Measurements from ENCODE around the gene NXPH4.

NXPH4 gene

DNA sequence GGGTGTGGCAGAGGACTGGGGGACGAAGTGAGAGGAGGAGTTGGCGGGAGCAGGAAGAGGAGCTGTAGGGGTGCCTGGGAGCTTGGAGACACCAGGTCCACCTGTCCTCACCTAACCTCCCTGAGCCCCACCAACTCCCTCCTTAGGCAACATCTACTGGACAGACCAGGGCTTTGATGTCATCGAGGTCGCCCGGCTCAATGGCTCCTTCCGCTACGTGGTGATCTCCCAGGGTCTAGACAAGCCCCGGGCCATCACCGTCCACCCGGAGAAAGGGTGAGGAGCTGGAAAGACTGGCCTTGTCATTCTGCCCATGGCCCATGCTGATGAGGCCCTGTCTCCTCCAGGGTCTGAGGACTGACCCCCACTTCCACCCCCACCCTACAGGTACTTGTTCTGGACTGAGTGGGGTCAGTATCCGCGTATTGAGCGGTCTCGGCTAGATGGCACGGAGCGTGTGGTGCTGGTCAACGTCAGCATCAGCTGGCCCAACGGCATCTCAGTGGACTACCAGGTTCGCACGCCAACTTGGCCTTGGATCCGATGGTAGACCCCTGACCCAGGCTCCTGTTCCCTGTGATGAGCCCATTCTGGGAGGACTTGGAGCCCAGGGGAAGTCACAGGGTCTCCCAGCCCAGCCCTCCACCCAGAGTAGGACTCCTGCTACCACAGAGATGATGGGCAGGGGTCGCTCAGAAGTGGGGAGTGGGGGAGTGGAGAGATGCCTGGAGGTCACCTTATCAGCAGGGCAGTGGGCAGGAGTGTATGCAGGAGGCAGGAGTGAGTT lies 32.5 kb upstream of the NXPH4 start:
- peaks cover 81 to 84% of the 10 kb centered on the region in 2 experiments for H3K36me3 ChIP-seq (ENCODE audit: control insufficient read depth in 1 of 2, insufficient read depth in 2 of 2, low read length in 2 of 2)
- H2BK5ac ChIP-seq (ENCODE audit: low read depth, low read length, poor library complexity), result no peak overlapping the region
- no peak overlapping the region for H3K27ac ChIP-seq (ENCODE audit: low read depth, low read length)
- peaks cover 7 to 8% of the 10 kb centered on the region in 2 experiments for H3K4me1 ChIP-seq (ENCODE audit: control insufficient read depth in 1 of 2, insufficient read depth in 2 of 2, low read length in 2 of 2)
- no peak overlapping the region for H3K9ac ChIP-seq (ENCODE audit: low read length)
- no peak overlapping the region for H3K4me2 ChIP-seq (ENCODE audit: low read length)
- no peak overlapping the region for H4K91ac ChIP-seq (ENCODE audit: low read depth, low read length)
- no peak overlapping the region for H4K12ac ChIP-seq (ENCODE audit: low read depth, low read length)
- H2BK12ac ChIP-seq (ENCODE audit: low read length), result no peak overlapping the region
- WGBS (ENCODE audit: extremely low coverage, insufficient coverage, insufficient read length), result no CpG with 5 or more reads among the region's 22 CpGs
- H3K79me2 ChIP-seq (ENCODE audit: control insufficient read depth, insufficient read depth, low read length, poor library complexity), result no peaks in the 10 kb centered on the region
- H3K18ac ChIP-seq (ENCODE audit: low read length), result no peak overlapping the region
- H2AK5ac ChIP-seq (ENCODE audit: low read length), result no peak overlapping the region
- no peak overlapping the region for H3K4me3 ChIP-seq (ENCODE audit: low read depth, low read length)
- H3K23ac ChIP-seq (ENCODE audit: low read length), result no peak overlapping the region
- H3K27me3 ChIP-seq (ENCODE audit: insufficient read depth, low read length), result no peaks in the 10 kb centered on the region
- no peaks in the 10 kb centered on the region for H3K79me1 ChIP-seq (ENCODE audit: low read length)
- no peak overlapping the region for H3K14ac ChIP-seq (ENCODE audit: low read length)
- peaks cover 1% of the 10 kb centered on the region for H3K9me3 ChIP-seq (ENCODE audit: insufficient read depth, low read depth, low read length)
- DNase-seq, result no peak
- no peak overlapping the region for H2AFZ ChIP-seq (ENCODE audit: insufficient read depth, low read length, poor library complexity)
- H4K8ac ChIP-seq (ENCODE audit: low read depth, low read length), result no peak overlapping the region
- no peak overlapping the region for H2BK120ac ChIP-seq (ENCODE audit: insufficient read depth, low read length, poor library complexity)
- H3K4ac ChIP-seq (ENCODE audit: low read depth, low read length), result no peak overlapping the region

DNA sequence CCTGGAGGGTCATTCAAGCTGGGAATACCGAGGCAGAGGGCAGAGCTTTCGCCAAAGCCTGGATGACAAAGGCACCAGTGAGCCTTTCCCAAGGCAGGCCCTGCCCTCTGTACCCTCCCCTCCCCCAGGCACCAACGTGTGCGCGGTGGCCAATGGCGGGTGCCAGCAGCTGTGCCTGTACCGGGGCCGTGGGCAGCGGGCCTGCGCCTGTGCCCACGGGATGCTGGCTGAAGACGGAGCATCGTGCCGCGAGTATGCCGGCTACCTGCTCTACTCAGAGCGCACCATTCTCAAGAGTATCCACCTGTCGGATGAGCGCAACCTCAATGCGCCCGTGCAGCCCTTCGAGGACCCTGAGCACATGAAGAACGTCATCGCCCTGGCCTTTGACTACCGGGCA lies 31.2 kb upstream of the NXPH4 start:
- Histone ChIP-seq H2BK5ac (ENCODE audit: low read depth, low read length, poor library complexity) (no peak overlapping the region), H2BK12ac (ENCODE audit: low read length) (no peak overlapping the region), H3K9me3 (ENCODE audit: insufficient read depth, low read depth, low read length) (peaks cover 1% of the 10 kb centered on the region), H4K12ac (ENCODE audit: low read depth, low read length) (no peak overlapping the region), H2BK120ac (ENCODE audit: insufficient read depth, low read length, poor library complexity) (no peak overlapping the region), H3K18ac (ENCODE audit: low read length) (no peak overlapping the region), H2AK5ac (ENCODE audit: low read length) (no peak overlapping the region), H3K14ac (ENCODE audit: low read length) (no peak overlapping the region), H3K27ac (ENCODE audit: low read depth, low read length) (no peak overlapping the region), H4K91ac (ENCODE audit: low read depth, low read length) (no peak overlapping the region), H3K36me3 (ENCODE audit: control insufficient read depth in 1 of 2, insufficient read depth in 2 of 2, low read length in 2 of 2) (peaks cover 81 to 84% of the 10 kb centered on the region in 2 experiments), H3K23ac (ENCODE audit: low read length) (no peak overlapping the region), H3K79me1 (ENCODE audit: low read length) (no peaks in the 10 kb centered on the region), H3K9ac (ENCODE audit: low read length) (no peak overlapping the region), H3K79me2 (ENCODE audit: control insufficient read depth, insufficient read depth, low read length, poor library complexity) (no peaks in the 10 kb centered on the region), H2AFZ (ENCODE audit: insufficient read depth, low read length, poor library complexity) (no peak overlapping the region), H3K4me2 (ENCODE audit: low read length) (no peak overlapping the region), H3K4ac (ENCODE audit: low read depth, low read length) (no peak overlapping the region), H3K4me3 (ENCODE audit: low read depth, low read length) (no peak overlapping the region), H3K27me3 (ENCODE audit: insufficient read depth, low read length) (no peaks in the 10 kb centered on the region), H3K4me1 (ENCODE audit: control insufficient read depth in 1 of 2, insufficient read depth in 2 of 2, low read length in 2 of 2) (peaks cover 7 to 8% of the 10 kb centered on the region in 2 experiments), H4K8ac (ENCODE audit: low read depth, low read length) (no peak overlapping the region)
- no CpG with 5 or more reads among the region's 25 CpGs for WGBS (ENCODE audit: extremely low coverage, insufficient coverage, insufficient read length)
- no peak for DNase-seq

DNA sequence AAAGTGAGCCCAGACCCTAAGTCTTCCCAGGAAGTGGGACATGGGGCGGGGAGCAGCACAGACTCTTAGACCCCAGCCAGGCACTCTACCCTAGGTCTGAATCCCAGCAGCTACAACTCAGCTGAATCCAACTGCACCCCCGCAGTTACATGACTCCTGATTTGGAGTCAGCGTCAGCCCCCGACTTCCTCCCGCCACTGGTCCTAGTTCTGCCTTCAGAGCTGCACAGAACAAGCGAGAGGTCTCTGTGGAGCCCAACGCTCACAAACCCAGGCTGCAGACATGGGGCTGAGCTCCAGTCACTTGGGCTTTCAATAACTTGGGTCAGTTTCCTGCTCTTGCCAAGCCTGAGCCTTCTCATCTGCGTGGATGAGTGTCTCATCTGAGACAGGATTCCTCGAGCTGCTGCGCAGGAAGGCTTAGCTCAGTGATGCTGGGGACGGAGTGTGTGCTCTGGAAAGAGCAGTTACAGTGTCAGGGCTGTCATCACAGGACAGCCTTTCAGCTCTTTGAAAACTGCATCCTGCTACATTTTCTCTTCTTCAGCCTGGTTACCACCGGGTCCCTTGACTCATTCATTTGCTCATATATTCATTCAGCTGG lies 30.6 kb upstream of the NXPH4 start:
- Histone ChIP-seq H4K8ac (ENCODE audit: low read depth, low read length) (no peak overlapping the region), H3K14ac (ENCODE audit: low read length) (no peak overlapping the region), H3K27me3 (ENCODE audit: insufficient read depth, low read length) (no peaks in the 10 kb centered on the region), H2AK5ac (ENCODE audit: low read length) (no peak overlapping the region), H2BK5ac (ENCODE audit: low read depth, low read length, poor library complexity) (no peak overlapping the region), H3K4me3 (ENCODE audit: low read depth, low read length) (no peak overlapping the region), H3K27ac (ENCODE audit: low read depth, low read length) (no peak overlapping the region), H3K4me1 (ENCODE audit: control insufficient read depth in 1 of 2, insufficient read depth in 2 of 2, low read length in 2 of 2) (peaks cover 3 to 4% of the 10 kb centered on the region in 2 experiments), H3K4ac (ENCODE audit: low read depth, low read length) (no peak overlapping the region), H2BK120ac (ENCODE audit: insufficient read depth, low read length, poor library complexity) (no peak overlapping the region), H2BK12ac (ENCODE audit: low read length) (no peak overlapping the region), H3K9ac (ENCODE audit: low read length) (no peak overlapping the region), H3K79me2 (ENCODE audit: control insufficient read depth, insufficient read depth, low read length, poor library complexity) (no peaks in the 10 kb centered on the region), H2AFZ (ENCODE audit: insufficient read depth, low read length, poor library complexity) (no peak overlapping the region), H4K12ac (ENCODE audit: low read depth, low read length) (no peak overlapping the region), H3K79me1 (ENCODE audit: low read length) (no peaks in the 10 kb centered on the region), H3K4me2 (ENCODE audit: low read length) (no peak overlapping the region), H3K18ac (ENCODE audit: low read length) (no peak overlapping the region), H3K23ac (ENCODE audit: low read length) (no peak overlapping the region), H3K9me3 (ENCODE audit: insufficient read depth, low read depth, low read length) (peaks cover 1% of the 10 kb centered on the region), H4K91ac (ENCODE audit: low read depth, low read length) (no peak overlapping the region), H3K36me3 (ENCODE audit: control insufficient read depth in 1 of 2, insufficient read depth in 2 of 2, low read length in 2 of 2) (peaks cover 81 to 84% of the 10 kb centered on the region in 2 experiments)
- no peak for DNase-seq
- WGBS (ENCODE audit: extremely low coverage, insufficient coverage, insufficient read length), result no CpG with 5 or more reads among the region's 12 CpGs

DNA sequence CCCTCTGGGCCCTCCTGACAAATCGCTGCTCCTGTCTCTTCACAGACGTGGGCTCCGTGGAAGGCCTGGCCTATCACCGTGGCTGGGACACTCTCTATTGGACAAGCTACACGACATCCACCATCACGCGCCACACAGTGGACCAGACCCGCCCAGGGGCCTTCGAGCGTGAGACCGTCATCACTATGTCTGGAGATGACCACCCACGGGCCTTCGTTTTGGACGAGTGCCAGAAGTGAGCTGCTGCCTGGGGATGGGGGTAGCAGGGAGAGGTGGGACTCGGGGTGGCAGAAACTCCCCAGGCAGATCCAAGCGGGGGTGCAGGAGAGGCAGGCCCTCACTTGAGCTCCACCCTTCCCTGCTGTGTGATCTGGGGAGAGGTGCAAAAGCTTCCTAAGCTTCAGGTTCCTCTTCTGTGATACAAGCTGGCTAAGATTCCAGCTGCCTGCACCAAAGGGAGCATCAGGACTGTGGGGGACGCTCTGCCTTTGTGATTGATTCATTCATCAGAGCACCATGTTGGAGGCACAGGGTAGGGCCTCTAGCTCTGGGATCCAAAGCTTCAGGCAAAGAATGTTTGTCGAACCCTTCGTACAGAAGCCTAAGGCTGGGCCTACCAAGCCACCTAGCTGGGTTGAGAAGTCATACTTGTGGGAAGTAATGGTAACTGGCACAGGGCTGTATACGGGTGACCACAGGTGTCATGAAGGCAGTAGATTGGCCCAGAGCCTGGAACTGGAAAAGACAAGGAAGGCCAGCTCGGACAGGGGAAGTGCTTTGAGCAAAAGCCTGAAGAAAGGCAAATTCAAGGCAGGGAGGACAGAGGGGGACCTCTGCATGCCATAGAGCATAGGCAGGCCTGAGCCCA lies 29.1 kb upstream of the NXPH4 start:
- H2BK120ac ChIP-seq (ENCODE audit: insufficient read depth, low read length, poor library complexity), result no peak overlapping the region
- H3K79me1 ChIP-seq (ENCODE audit: low read length), result no peaks in the 10 kb centered on the region

More for the DNA sequence above, 29.1 kb upstream of the NXPH4 start:
- Histone ChIP-seq H3K36me3 (ENCODE audit: control insufficient read depth in 1 of 2, insufficient read depth in 2 of 2, low read length in 2 of 2) (peaks cover 93 to 94% of the 10 kb centered on the region in 2 experiments), H2AK5ac (ENCODE audit: low read length) (no peak overlapping the region), H3K27ac (ENCODE audit: low read depth, low read length) (no peak overlapping the region), H2BK5ac (ENCODE audit: low read depth, low read length, poor library complexity) (no peak overlapping the region), H3K23ac (ENCODE audit: low read length) (no peak overlapping the region), H3K18ac (ENCODE audit: low read length) (no peak overlapping the region), H4K8ac (ENCODE audit: low read depth, low read length) (no peak overlapping the region), H3K4me2 (ENCODE audit: low read length) (no peak overlapping the region), H4K12ac (ENCODE audit: low read depth, low read length) (no peak overlapping the region), H2BK12ac (ENCODE audit: low read length) (no peak overlapping the region), H2AFZ (ENCODE audit: insufficient read depth, low read length, poor library complexity) (no peak overlapping the region), H3K4ac (ENCODE audit: low read depth, low read length) (no peak overlapping the region), H3K79me2 (ENCODE audit: control insufficient read depth, insufficient read depth, low read length, poor library complexity) (no peaks in the 10 kb centered on the region), H3K27me3 (ENCODE audit: insufficient read depth, low read length) (no peaks in the 10 kb centered on the region), H4K91ac (ENCODE audit: low read depth, low read length) (no peak overlapping the region), H3K9me3 (ENCODE audit: insufficient read depth, low read depth, low read length) (peaks cover 10% of the 10 kb centered on the region), H3K14ac (ENCODE audit: low read length) (no peak overlapping the region), H3K4me3 (ENCODE audit: low read depth, low read length) (no peak overlapping the region), H3K4me1 (ENCODE audit: control insufficient read depth in 1 of 2, insufficient read depth in 2 of 2, low read length in 2 of 2) (no peaks in the 10 kb centered on the region), H3K9ac (ENCODE audit: low read length) (no peak overlapping the region)
- DNase-seq, result no peak
- no CpG with 5 or more reads among the region's 21 CpGs for WGBS (ENCODE audit: extremely low coverage, insufficient coverage, insufficient read length)
